C4-2B (cell line): ENCODE results near the gene BTN2A1.
A peak's percentile ranks its signal among the peaks of the same experiment; 100 is the strongest.
"Not testable (repeated sequence)": the region's sequence is repeated elsewhere in the genome, so short reads cannot be mapped to it uniquely, and the experiment has no call there.

Experiments
- H3K27ac ChIP-seq: fragments of 450-650 bp; 2 replicates; pipeline ENCODE4 v1.5.1; 2017
- ZFX ChIP-seq: fragments of 450-650 bp; IDR thresholded peaks from 2 replicates; pipeline ENCODE4 v1.6.1; 2017
- TF ChIP-seq, protein P1 (sequence below): fragments of 450-650 bp; conservative IDR thresholded peaks from 2 replicates; pipeline ENCODE4 v1.5.1; 2017; ENCODE audit warnings: mild to moderate bottlenecking

The BTN2A1 gene

DNA sequence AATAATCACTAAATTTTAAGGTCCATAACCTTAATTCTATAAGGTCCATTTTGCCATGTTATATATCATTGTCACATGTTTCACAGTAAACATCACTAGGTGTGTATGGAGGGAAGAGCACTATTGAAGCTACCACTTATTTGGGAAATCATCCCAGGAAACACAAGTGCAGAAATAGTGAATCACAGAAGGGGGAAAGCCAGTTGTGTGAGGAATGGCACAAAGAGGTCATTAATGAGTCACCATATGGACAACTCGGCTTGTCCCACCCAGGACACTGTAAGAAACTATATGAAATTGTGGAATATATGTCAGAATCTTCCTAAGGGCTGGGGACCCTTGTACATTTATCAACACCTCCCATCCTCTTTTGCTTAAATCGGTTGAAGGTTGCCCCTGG is 42.0 kb upstream of the BTN2A1 start:
- no peak for TF ChIP-seq ZFX
- TF ChIP-seq, protein P1, sequence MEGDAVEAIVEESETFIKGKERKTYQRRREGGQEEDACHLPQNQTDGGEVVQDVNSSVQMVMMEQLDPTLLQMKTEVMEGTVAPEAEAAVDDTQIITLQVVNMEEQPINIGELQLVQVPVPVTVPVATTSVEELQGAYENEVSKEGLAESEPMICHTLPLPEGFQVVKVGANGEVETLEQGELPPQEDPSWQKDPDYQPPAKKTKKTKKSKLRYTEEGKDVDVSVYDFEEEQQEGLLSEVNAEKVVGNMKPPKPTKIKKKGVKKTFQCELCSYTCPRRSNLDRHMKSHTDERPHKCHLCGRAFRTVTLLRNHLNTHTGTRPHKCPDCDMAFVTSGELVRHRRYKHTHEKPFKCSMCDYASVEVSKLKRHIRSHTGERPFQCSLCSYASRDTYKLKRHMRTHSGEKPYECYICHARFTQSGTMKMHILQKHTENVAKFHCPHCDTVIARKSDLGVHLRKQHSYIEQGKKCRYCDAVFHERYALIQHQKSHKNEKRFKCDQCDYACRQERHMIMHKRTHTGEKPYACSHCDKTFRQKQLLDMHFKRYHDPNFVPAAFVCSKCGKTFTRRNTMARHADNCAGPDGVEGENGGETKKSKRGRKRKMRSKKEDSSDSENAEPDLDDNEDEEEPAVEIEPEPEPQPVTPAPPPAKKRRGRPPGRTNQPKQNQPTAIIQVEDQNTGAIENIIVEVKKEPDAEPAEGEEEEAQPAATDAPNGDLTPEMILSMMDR: no peak

DNA sequence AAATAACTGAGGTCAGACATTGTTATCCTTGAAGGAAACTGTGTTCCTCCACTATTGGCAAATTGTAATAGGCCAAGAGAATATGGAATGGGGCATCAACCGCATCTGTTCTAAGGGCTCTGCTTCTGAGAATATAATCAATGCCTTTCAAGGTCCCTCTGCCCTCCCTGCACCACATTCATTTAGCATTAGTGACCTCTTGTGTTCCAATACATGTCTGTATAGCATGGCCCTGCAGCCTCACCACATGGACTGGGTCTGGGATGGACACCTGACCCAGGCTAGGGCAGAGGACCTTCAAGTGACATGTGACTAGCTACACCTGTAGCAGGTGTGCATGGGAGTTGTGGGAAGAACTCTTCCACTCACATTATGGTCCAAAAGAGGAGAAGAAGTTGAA is 41.5 kb upstream of the BTN2A1 start:
- no peak overlapping the region for H3K27ac ChIP-seq
- no peak for TF ChIP-seq ZFX
- TF ChIP-seq, protein P1: no peak

More for the DNA sequence above, 42.0 kb upstream of the BTN2A1 start:
- no peak overlapping the region for H3K27ac ChIP-seq

- H3K27ac ChIP-seq: not testable (repeated sequence)
Observed at GRCh38 chr6:26418077-26418476, 39.7 kb upstream of the BTN2A1 start.

DNA sequence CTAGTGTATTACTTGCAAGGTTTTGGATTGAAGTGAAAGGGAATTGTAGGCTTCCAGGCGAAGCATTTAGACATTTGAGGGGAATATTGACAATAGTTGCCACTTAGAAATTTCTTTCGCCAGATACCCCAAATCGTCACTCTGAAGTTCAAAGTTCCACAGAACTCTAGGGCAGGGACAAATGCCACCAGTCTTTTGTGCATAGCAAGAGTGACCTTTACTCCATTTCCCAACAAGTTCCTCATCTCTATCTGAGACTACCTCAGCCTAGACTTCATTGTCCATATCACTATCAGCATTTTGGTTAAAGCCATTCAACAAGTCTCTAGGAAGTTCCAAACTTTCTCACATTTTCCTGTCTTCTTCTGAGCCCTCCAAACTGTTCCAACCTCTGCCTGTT is 39.0 kb upstream of the BTN2A1 start:
- not testable (repeated sequence) for H3K27ac ChIP-seq

DNA sequence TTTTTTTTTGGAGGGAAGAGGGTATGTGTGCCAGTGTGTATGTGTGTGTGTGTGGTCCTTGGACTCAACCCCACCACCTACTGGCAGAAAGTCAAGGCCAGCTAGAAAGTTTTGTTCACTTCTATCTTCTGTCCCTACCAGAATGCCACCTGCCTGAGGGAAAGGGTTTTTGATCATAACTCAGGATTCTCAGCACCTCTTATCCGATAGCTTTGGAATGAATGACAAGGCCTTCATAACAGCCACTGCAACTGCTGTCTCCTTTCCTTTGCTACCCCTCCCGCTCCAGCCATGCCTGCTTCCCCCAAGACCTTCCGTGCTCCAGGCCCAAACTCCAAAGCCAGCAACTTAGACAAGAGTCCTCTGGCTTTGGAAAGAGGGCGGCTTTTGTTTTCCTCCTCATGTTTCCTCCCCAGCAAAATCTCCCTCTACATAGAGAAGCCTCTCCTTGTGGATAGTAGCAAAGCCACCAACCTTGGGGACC is 37.0 kb upstream of the BTN2A1 start:
- TF ChIP-seq ZFX: no peak
- TF ChIP-seq, protein P1: peak; percentile 34
- H3K27ac ChIP-seq: peak overlapping the region; percentile 66

DNA sequence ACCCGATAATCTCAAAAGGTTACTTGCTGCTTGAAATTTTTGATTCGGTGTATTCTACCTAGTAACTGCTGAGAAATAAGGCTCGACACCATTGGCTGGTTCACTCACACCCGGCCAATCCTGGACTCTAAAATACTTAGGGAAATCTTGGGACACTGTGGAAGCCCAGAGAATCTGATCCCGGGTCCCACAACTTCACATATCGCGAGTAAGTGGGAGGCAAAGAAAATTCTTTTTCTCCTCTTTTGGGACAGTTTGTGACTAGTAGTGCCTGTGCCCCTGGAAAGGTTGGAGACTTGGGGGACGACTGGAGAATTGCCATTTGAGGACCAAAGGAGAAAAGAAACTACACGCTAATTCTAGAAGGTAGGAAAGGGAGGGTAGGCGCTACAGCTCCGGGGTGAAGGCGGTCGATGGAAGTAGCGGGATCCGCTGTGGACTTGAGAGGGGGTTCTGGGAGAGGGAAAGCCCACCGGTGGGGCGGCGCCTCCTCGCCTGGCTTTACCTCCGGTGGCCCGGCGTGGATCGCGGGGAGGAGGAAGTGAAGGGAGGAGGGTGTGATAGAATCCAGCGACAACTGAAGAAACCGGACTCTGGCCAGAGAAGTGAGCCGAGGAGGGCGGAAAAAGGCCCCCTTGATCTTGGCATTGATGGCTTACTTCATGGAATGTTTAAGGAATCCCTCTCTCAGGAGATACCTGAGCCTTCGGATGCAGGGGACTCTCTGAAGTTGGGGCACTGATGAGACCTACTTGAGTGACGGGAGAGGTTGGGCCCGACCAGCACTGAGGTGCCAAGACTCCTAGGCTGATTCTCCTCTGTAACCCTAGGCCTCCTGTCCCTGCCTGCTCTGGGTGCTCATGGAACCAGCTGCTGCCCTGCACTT is 36.3 kb upstream of the BTN2A1 start:
- H3K27ac ChIP-seq: peak overlapping the region; percentile 66
- no peak for TF ChIP-seq ZFX
- TF ChIP-seq, protein P1: no peak

- H3K27ac ChIP-seq: no peak overlapping the region
- TF ChIP-seq, protein P1: no peak
- TF ChIP-seq ZFX: no peak
Observed at GRCh38 chr6:26422329-26422728, 35.4 kb upstream of the BTN2A1 start.

- TF ChIP-seq, protein P1: no peak
- TF ChIP-seq ZFX: no peak
- H3K27ac ChIP-seq: no peak overlapping the region
Observed at GRCh38 chr6:26426691-26427450, 30.9 kb upstream of the BTN2A1 start.
